Loucy (cell line): ENCODE measurements around the gene NHS.

Experiments used
- H2AFZ ChIP-seq: fragments of 200-600 bp; sonication (generic); 2 replicates; pipeline ENCODE4 v1.6.0; 2016; ENCODE audit warnings: antibody characterized with exemption, mild to moderate bottlenecking, low read length, moderate library complexity
- H3F3A ChIP-seq: fragments of 200-600 bp; 2 replicates; pipeline ENCODE4 v1.6.0; 2016; ENCODE audit warnings: antibody characterized with exemption, low read depth, mild to moderate bottlenecking
- H3K27me3 ChIP-seq: fragments of 200-600 bp; sonication (generic); 2 replicates; pipeline ENCODE4 v1.6.1; 2014; ENCODE audit warnings: low read length, mild to moderate bottlenecking; ENCODE audit not compliant: insufficient read depth, poor library complexity, severe bottlenecking
- H3K36me3 ChIP-seq: fragments of 200-600 bp; sonication (generic); 2 replicates; pipeline ENCODE4 v1.6.1; 2016; ENCODE audit warnings: low read length; ENCODE audit not compliant: insufficient read depth
- H3K4me1 ChIP-seq: fragments of 200-600 bp; sonication (generic); 2 replicates; pipeline ENCODE4 v1.5.1; 2014; ENCODE audit warnings: low read length, mild to moderate bottlenecking; ENCODE audit not compliant: insufficient read depth, poor library complexity, severe bottlenecking
- H3K4me2 ChIP-seq: fragments of 200-600 bp; sonication (generic); 2 replicates; pipeline ENCODE4 v1.6.0; 2014; ENCODE audit warnings: antibody characterized with exemption, low read length, low read depth, mild to moderate bottlenecking; ENCODE audit not compliant: poor library complexity, severe bottlenecking
- H3K4me3 ChIP-seq: fragments of 200-600 bp; sonication (generic); 2 replicates; pipeline ENCODE4 v1.5.1; 2014; ENCODE audit warnings: low read length, mild to moderate bottlenecking, mixed read lengths; ENCODE audit not compliant: poor library complexity, severe bottlenecking
- H3K79me2 ChIP-seq: fragments of 200-600 bp; sonication (generic); 2 replicates; pipeline ENCODE4 v1.6.1; 2014; ENCODE audit warnings: low read length; ENCODE audit not compliant: insufficient read depth
- H3K9ac ChIP-seq: fragments of 200-600 bp; sonication (generic); 2 replicates; pipeline ENCODE4 v1.6.0; 2014; ENCODE audit warnings: mild to moderate bottlenecking, low read depth, low read length, moderate library complexity; ENCODE audit not compliant: poor library complexity, severe bottlenecking
- H3K9me2 ChIP-seq: fragments of 200-600 bp; sonication (generic); replicated peaks from 2 replicates; pipeline ENCODE4 v1.6.1; 2016; ENCODE audit warnings: low read depth, low read length, mixed read lengths
- H3K9me3 ChIP-seq: fragments of 200-600 bp; sonication (generic); 2 replicates; pipeline ENCODE4 v1.6.1; 2014; ENCODE audit warnings: mild to moderate bottlenecking, antibody characterized with exemption, low read length, low read depth; ENCODE audit not compliant: insufficient read depth
- H4K20me1 ChIP-seq: fragments of 200-600 bp; sonication (generic); 2 replicates; pipeline ENCODE4 v1.6.0; 2014; ENCODE audit warnings: antibody characterized with exemption, low read length, mild to moderate bottlenecking; ENCODE audit not compliant: insufficient read depth, poor library complexity, severe bottlenecking
- CTCF ChIP-seq: fragments of 200-600 bp; sonication (generic); conservative IDR thresholded peaks from 2 replicates; pipeline ENCODE4 v1.5.1; 2014; ENCODE audit warnings: mild to moderate bottlenecking, antibody characterized with exemption, low read length
- EZH2phosphoT487 ChIP-seq: fragments of 200-600 bp; IDR thresholded peaks from 2 replicates; pipeline ENCODE4 v1.6.1; 2018; ENCODE audit warnings: antibody characterized with exemption, mild to moderate bottlenecking, moderate library complexity, borderline replicate concordance

NHS gene

DNA sequence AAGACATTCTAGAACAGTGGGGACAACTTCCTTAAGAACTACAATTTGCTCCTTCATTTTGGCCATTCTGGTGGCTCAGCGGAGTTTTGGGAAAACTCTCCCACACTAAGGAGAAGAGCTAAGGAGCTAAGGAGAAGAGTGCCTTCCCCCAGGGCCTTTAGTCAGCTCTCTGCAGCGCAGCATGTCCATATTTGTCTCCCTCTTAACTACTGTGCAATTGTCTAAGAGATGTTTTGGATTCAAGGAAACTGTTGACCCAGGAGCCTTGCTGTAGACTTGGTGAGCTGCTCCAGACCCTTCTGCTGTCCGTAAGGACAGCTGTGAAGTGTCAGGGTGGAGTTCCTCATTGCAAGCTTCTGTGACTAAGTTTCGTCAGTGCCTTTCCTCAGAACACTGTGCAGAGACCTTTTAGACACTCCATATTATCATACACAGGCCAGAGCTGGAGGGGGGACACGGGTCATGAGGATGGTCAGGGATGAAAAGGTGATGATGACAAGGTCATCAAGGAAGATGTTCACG lies 179.0 kb downstream of the NHS start:
- no peak overlapping the region for H3K9ac ChIP-seq
- H3K36me3 ChIP-seq = no peaks in the 10 kb centered on the region
- no peak overlapping the region for H2AFZ ChIP-seq
- H3K4me1 ChIP-seq = no peaks in the 10 kb centered on the region
- H3F3A ChIP-seq = no peaks in the 10 kb centered on the region
- no peaks in the 10 kb centered on the region for H3K9me2 ChIP-seq
- H3K79me2 ChIP-seq = no peaks in the 10 kb centered on the region
- H3K27me3 ChIP-seq = no peaks in the 10 kb centered on the region
- H3K9me3 ChIP-seq = no peaks in the 10 kb centered on the region
- no peak overlapping the region for H3K4me2 ChIP-seq
- no peaks in the 10 kb centered on the region for H4K20me1 ChIP-seq
- H3K4me3 ChIP-seq = no peak overlapping the region
- TF ChIP-seq CTCF (no peak), EZH2phosphoT487 (no peak)

- Histone ChIP-seq H2AFZ (no peak overlapping the region), H3K9me2 (no peaks in the 10 kb centered on the region), H3K9ac (no peak overlapping the region), H3K27me3 (no peaks in the 10 kb centered on the region), H3K4me2 (no peak overlapping the region), H3K79me2 (no peaks in the 10 kb centered on the region), H3K9me3 (no peaks in the 10 kb centered on the region), H3K36me3 (no peaks in the 10 kb centered on the region), H3F3A (no peaks in the 10 kb centered on the region), H3K4me1 (no peaks in the 10 kb centered on the region), H3K4me3 (no peak overlapping the region), H4K20me1 (no peaks in the 10 kb centered on the region)
- TF ChIP-seq CTCF (no peak), EZH2phosphoT487 (no peak)
Observed at GRCh38 chrX:17554914-17555313, 179.9 kb downstream of the NHS start.

DNA sequence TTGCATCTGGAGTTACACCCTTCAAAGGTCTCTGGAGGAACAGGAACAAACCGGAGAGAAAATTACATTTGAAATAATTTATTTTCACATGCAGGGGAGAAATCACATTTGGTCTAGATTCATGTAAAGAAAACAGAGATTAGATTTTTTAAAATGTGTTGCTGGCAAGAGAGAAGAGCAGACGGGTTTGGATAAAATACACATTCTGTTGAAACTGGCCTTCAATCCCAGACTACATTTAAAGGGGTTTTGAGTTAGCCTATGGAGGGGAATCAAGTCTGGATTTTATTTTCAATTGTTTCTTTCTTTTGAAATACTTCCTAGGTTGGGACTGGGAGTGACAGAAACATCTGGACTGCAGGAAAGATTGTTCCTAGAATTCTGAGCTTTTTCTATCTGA lies 180.8 kb downstream of the NHS start:
- Histone ChIP-seq H3K36me3 (no peaks in the 10 kb centered on the region), H4K20me1 (no peaks in the 10 kb centered on the region), H3F3A (no peaks in the 10 kb centered on the region), H3K4me1 (no peaks in the 10 kb centered on the region), H3K27me3 (no peaks in the 10 kb centered on the region), H3K4me2 (no peak overlapping the region), H3K9ac (no peak overlapping the region), H3K4me3 (no peak overlapping the region), H3K9me3 (no peaks in the 10 kb centered on the region), H3K9me2 (no peaks in the 10 kb centered on the region), H2AFZ (no peak overlapping the region), H3K79me2 (no peaks in the 10 kb centered on the region)
- TF ChIP-seq EZH2phosphoT487 (no peak), CTCF (no peak)
